ENCODE results near the gene PLXNA4. TPM values are rescaled to one million over a fixed set of nuclear protein-coding genes. Genes with fewer than 3 reads are reported as not detected.
"Not testable (repeated sequence)": the region's sequence is repeated elsewhere in the genome, so short reads cannot be mapped to it uniquely, and the experiment has no call there.

The PLXNA4 gene
- total RNA-seq, 2 donors from 2014 or later, result 24.0 to 42.7 TPM

- H3K9ac ChIP-seq (ENCODE audit: extremely low read depth, low read length, poor library complexity, severe bottlenecking), result no peak overlapping the region
- WGBS, 2 experiments (ENCODE audit: insufficient coverage in 1 of 2, insufficient read length in 1 of 2), result 88% methylated on average over 6 of the region's 6 CpGs
- no peaks in the 10 kb centered on the region for H3K36me3 ChIP-seq (ENCODE audit: control insufficient read depth, insufficient read depth, low read length)
- no peak overlapping the region for H3K27ac ChIP-seq (ENCODE audit: low read depth, low read length)
- peak; percentile 49 for TF ChIP-seq CTCF (conservative IDR thresholded peaks at IDR 0.05)
- H3K4me1 ChIP-seq (ENCODE audit: control insufficient read depth, insufficient read depth, low read length), result no peaks in the 10 kb centered on the region
- no peak overlapping the region for H3K4me3 ChIP-seq (ENCODE audit: low read length)
- no peaks in the 10 kb centered on the region for H3K27me3 ChIP-seq (ENCODE audit: control insufficient read depth, insufficient read depth, low read length, poor library complexity, severe bottlenecking)
- H3K4me3 Mint-ChIP-seq, result no peak overlapping the region
- no peak overlapping the region for H3K27ac Mint-ChIP-seq
- H3K27me3 Mint-ChIP-seq (ENCODE audit: insufficient read depth), result no peaks in the 10 kb centered on the region
- no peaks in the 10 kb centered on the region for H3K9me3 ChIP-seq (ENCODE audit: control insufficient read depth, low read length)
- H3K4me1 Mint-ChIP-seq, result peaks cover 21% of the 10 kb centered on the region
- no peaks in the 10 kb centered on the region for H3K9me3 Mint-ChIP-seq
- DNase-seq, result peak; percentile 67
- no peaks in the 10 kb centered on the region for H3K36me3 Mint-ChIP-seq (ENCODE audit: low read depth)
Observed at GRCh38 chr7:132603220-132603833, 27.1 kb upstream of the PLXNA4 start.

- no peak for DNase-seq
- Histone ChIP-seq H3K36me3 (ENCODE audit: control insufficient read depth, insufficient read depth, low read length) (no peaks in the 10 kb centered on the region), H3K9me3 (ENCODE audit: control insufficient read depth, low read length) (no peaks in the 10 kb centered on the region), H3K27me3 (ENCODE audit: control insufficient read depth, insufficient read depth, low read length, poor library complexity, severe bottlenecking) (no peaks in the 10 kb centered on the region), H3K9ac (ENCODE audit: extremely low read depth, low read length, poor library complexity, severe bottlenecking) (no peak overlapping the region), H3K27ac (ENCODE audit: low read depth, low read length) (no peak overlapping the region), H3K4me1 (ENCODE audit: control insufficient read depth, insufficient read depth, low read length) (no peaks in the 10 kb centered on the region), H3K4me3 (ENCODE audit: low read length) (no peak overlapping the region)
- H3K9me3 Mint-ChIP-seq, result no peaks in the 10 kb centered on the region
- TF ChIP-seq CTCF (conservative IDR thresholded peaks at IDR 0.05), result no peak
- no peaks in the 10 kb centered on the region for H3K27me3 Mint-ChIP-seq (ENCODE audit: insufficient read depth)
- H3K27ac Mint-ChIP-seq, result no peak overlapping the region
- H3K4me1 Mint-ChIP-seq, result peaks cover 21% of the 10 kb centered on the region
- 94 to 100% methylated on average over 1 of the region's 1 CpG for WGBS, 2 experiments (ENCODE audit: insufficient coverage in 1 of 2, insufficient read length in 1 of 2)
- no peaks in the 10 kb centered on the region for H3K36me3 Mint-ChIP-seq (ENCODE audit: low read depth)
- H3K4me3 Mint-ChIP-seq, result no peak overlapping the region
Observed at GRCh38 chr7:132601783-132602182, 25.5 kb upstream of the PLXNA4 start.

- no peak overlapping the region for H3K9ac ChIP-seq (ENCODE audit: extremely low read depth, low read length, poor library complexity, severe bottlenecking)
- Mint-ChIP-seq H3K27me3 (ENCODE audit: insufficient read depth) (no peaks in the 10 kb centered on the region), H3K27ac (no peak overlapping the region), H3K9me3 (no peaks in the 10 kb centered on the region), H3K36me3 (ENCODE audit: low read depth) (no peaks in the 10 kb centered on the region), H3K4me1 (peaks cover 18% of the 10 kb centered on the region), H3K4me3 (no peak overlapping the region)
- WGBS, 2 experiments (ENCODE audit: insufficient coverage in 1 of 2, insufficient read length in 1 of 2), result 85 to 90% methylated on average over 1 of the region's 1 CpG
- no peak overlapping the region for H3K4me3 ChIP-seq (ENCODE audit: low read length)
- H3K27ac ChIP-seq (ENCODE audit: low read depth, low read length), result no peak overlapping the region
- DNase-seq, result no peak
- no peak for TF ChIP-seq CTCF (conservative IDR thresholded peaks at IDR 0.05)
- H3K27me3 ChIP-seq (ENCODE audit: control insufficient read depth, insufficient read depth, low read length, poor library complexity, severe bottlenecking), result peaks cover 5% of the 10 kb centered on the region
- no peaks in the 10 kb centered on the region for H3K36me3 ChIP-seq (ENCODE audit: control insufficient read depth, insufficient read depth, low read length)
- peaks cover 5% of the 10 kb centered on the region for H3K4me1 ChIP-seq (ENCODE audit: control insufficient read depth, insufficient read depth, low read length)
- peaks cover 5% of the 10 kb centered on the region for H3K9me3 ChIP-seq (ENCODE audit: control insufficient read depth, low read length)
Observed at GRCh38 chr7:132596588-132596987, 20.3 kb upstream of the PLXNA4 start.

GRCh38 chr7:132594741-132595140 lies 18.5 kb upstream of the PLXNA4 start:
- H3K4me1 ChIP-seq (ENCODE audit: control insufficient read depth, insufficient read depth, low read length); H3K27ac Mint-ChIP-seq; H3K9me3 ChIP-seq (ENCODE audit: control insufficient read depth, low read length); H3K36me3 ChIP-seq (ENCODE audit: control insufficient read depth, insufficient read depth, low read length); H3K9me3 Mint-ChIP-seq; H3K36me3 Mint-ChIP-seq (ENCODE audit: low read depth); H3K4me3 ChIP-seq (ENCODE audit: low read length); H3K27ac ChIP-seq (ENCODE audit: low read depth, low read length); H3K27me3 Mint-ChIP-seq (ENCODE audit: insufficient read depth); DNase-seq; H3K27me3 ChIP-seq (ENCODE audit: control insufficient read depth, insufficient read depth, low read length, poor library complexity, severe bottlenecking); H3K4me3 Mint-ChIP-seq; H3K9ac ChIP-seq (ENCODE audit: extremely low read depth, low read length, poor library complexity, severe bottlenecking): not testable (repeated sequence)
- peaks cover 21% of the 10 kb centered on the region for H3K4me1 Mint-ChIP-seq
- WGBS, 2 experiments (ENCODE audit: insufficient coverage in 1 of 2, insufficient read length in 1 of 2), result 98 to 100% methylated on average over 1 to 2 of the region's 2 CpGs

All from endodermal cell (in vitro differentiated cells).